ENCODE measurements around the gene PCDH18. TPM values are rescaled to one million over a fixed set of nuclear protein-coding genes. Genes with fewer than 3 reads are reported as not detected.
A peak's percentile ranks its signal among the peaks of the same experiment; 100 is the strongest.

PCDH18 gene
- polyA plus RNA-seq, 1 experiment = 122 TPM

- Histone ChIP-seq H3K36me3 (ENCODE audit: control insufficient read depth, insufficient read depth, low read length) (no peaks in the 10 kb centered on the region; the same call in 1 of the 2 replicates), H3K27me3 (ENCODE audit: control insufficient read depth, insufficient read depth, low read length) (no peaks in the 10 kb centered on the region), H3K4me3 (ENCODE audit: low read depth, low read length) (no peak overlapping the region)
- ChIA-PET POLR2A (interaction anchor here (0.6 kb wide), 1 partner anchor 17 kb away, joined by 6 read pairs; no protein-coding TSS in a partner anchor), CTCF (no interaction called here)
- no peak for DNase-seq (ENCODE audit: low read depth)
- no peak for TF ChIP-seq CTCF (IDR thresholded peaks at IDR 0.05; ENCODE audit: insufficient read depth, low read depth, low read length)
These were observed 2.2 kb upstream of the PCDH18 start for GRCh38 chr4:137534516-137534915.

GRCh38 chr4:137533855-137534254 is 1.6 kb upstream of the PCDH18 start:
- CTCF ChIA-PET = no interaction called here
- no peak for TF ChIP-seq CTCF (IDR thresholded peaks at IDR 0.05; ENCODE audit: insufficient read depth, low read depth, low read length)
- H3K4me3 ChIP-seq (ENCODE audit: low read depth, low read length) = peak overlapping the region; percentile 57; the same call in 1 of the 2 replicates
- H3K36me3 ChIP-seq (ENCODE audit: control insufficient read depth, insufficient read depth, low read length) = no peaks in the 10 kb centered on the region; the same call in 1 of the 2 replicates
- H3K27me3 ChIP-seq (ENCODE audit: control insufficient read depth, insufficient read depth, low read length) = no peaks in the 10 kb centered on the region
- DNase-seq (ENCODE audit: low read depth) = no peak
- POLR2A ChIA-PET = no interaction called here

GRCh38 chr4:137532869-137533236 is 559 bp upstream of the PCDH18 start:
- ChIA-PET POLR2A (interaction anchor here (0.6 to 1.0 kb wide), 6 partner anchors 9 to 1338 kb away, joined by 3 to 4 read pairs (median 3); no protein-coding TSS in a partner anchor), CTCF (interaction anchor here (1.0 to 3.3 kb wide), 3 partner anchors 130 to 408 kb away, joined by 5 to 20 read pairs (median 10); no protein-coding TSS in a partner anchor)
- TF ChIP-seq CTCF (IDR thresholded peaks at IDR 0.05; ENCODE audit: insufficient read depth, low read depth, low read length) = no peak
- H3K36me3 ChIP-seq (ENCODE audit: control insufficient read depth, insufficient read depth, low read length) = peaks cover 2% of the 10 kb centered on the region; the same call in 1 of the 2 replicates
- peak overlapping the region; percentile 57 for H3K4me3 ChIP-seq (ENCODE audit: low read depth, low read length)
- H3K27me3 ChIP-seq (ENCODE audit: control insufficient read depth, insufficient read depth, low read length) = no peaks in the 10 kb centered on the region
- no peak for DNase-seq (ENCODE audit: low read depth)

GRCh38 chr4:137531168-137531985 is 917 bp downstream of the PCDH18 start:
- DNase-seq (ENCODE audit: low read depth) = no peak
- ChIA-PET POLR2A (no interaction called here), CTCF (interaction anchor here (0.5 to 3.3 kb wide), 13 partner anchors 9 to 1928 kb away, joined by 3 to 20 read pairs (median 4); no protein-coding TSS in a partner anchor)
- Histone ChIP-seq H3K4me3 (ENCODE audit: low read depth, low read length) (peak overlapping the region; percentile 57), H3K36me3 (ENCODE audit: control insufficient read depth, insufficient read depth, low read length) (peaks cover 6% of the 10 kb centered on the region), H3K27me3 (ENCODE audit: control insufficient read depth, insufficient read depth, low read length) (no peaks in the 10 kb centered on the region)
- peak; percentile 65 for TF ChIP-seq CTCF (IDR thresholded peaks at IDR 0.05; ENCODE audit: insufficient read depth, low read depth, low read length)

GRCh38 chr4:137530176-137530575 is 2.1 kb downstream of the PCDH18 start:
- DNase-seq (ENCODE audit: low read depth) = no peak
- Histone ChIP-seq H3K27me3 (ENCODE audit: control insufficient read depth, insufficient read depth, low read length) (no peaks in the 10 kb centered on the region), H3K4me3 (ENCODE audit: low read depth, low read length) (peak overlapping the region; percentile 57), H3K36me3 (ENCODE audit: control insufficient read depth, insufficient read depth, low read length) (peaks cover 6% of the 10 kb centered on the region)
- POLR2A ChIA-PET = no interaction called here
- CTCF ChIA-PET = interaction anchor here (3.3 kb wide), 1 partner anchor 406 kb away, joined by 20 read pairs; no protein-coding TSS in a partner anchor
- no peak for TF ChIP-seq CTCF (IDR thresholded peaks at IDR 0.05; ENCODE audit: insufficient read depth, low read depth, low read length)
